NCI-H82 (cell line): ENCODE measurements around the gene AAMDC.

Experiments
- DNase-seq: peaks from one replicate; lab custom pipeline; 2025; lab: John Stamatoyannopoulos, UW

Gene AAMDC

GRCh38 chr11:77820565-77821348 is at the start of gene AAMDC, which contains the start of gene RSF1:
AAMDC (plus strand) TSS chr11:77821144; CDS start chr11:77842497, 21,353 bp downstream.
RSF1 (minus strand) TSS chr11:77820722; CDS start chr11:77820714, 8 bp downstream.
- peak; percentile 99 for DNase-seq

- no peak for DNase-seq
These were observed 45.0 kb upstream of the AAMDC start for GRCh38 chr11:77775936-77776335.

GRCh38 chr11:77776455-77776854 is 44.5 kb upstream of the AAMDC start:
- peak; percentile 12 for DNase-seq

- DNase-seq = no peak
These were observed 42.8 kb upstream of the AAMDC start for GRCh38 chr11:77778118-77778517.

GRCh38 chr11:77778549-77778948 is 42.4 kb upstream of the AAMDC start:
- no peak for DNase-seq

- no peak for DNase-seq
These were observed 41.0 kb upstream of the AAMDC start for GRCh38 chr11:77779935-77780334.

GRCh38 chr11:77783025-77783424 is 37.9 kb upstream of the AAMDC start:
- DNase-seq = no peak

GRCh38 chr11:77784572-77784971 is 36.4 kb upstream of the AAMDC start:
- DNase-seq = no peak

GRCh38 chr11:77789061-77789730 is 31.7 kb upstream of the AAMDC start:
- no peak for DNase-seq

- DNase-seq = no peak
These were observed 31.0 kb upstream of the AAMDC start for GRCh38 chr11:77789731-77790476.

- DNase-seq = no peak
These were observed 29.6 kb upstream of the AAMDC start for GRCh38 chr11:77791301-77791700.

GRCh38 chr11:77793972-77794371 is 27.0 kb upstream of the AAMDC start:
- no peak for DNase-seq

- DNase-seq = no peak
These were observed 21.6 kb upstream of the AAMDC start for GRCh38 chr11:77799338-77799737.

- no peak for DNase-seq
These were observed 20.5 kb upstream of the AAMDC start for GRCh38 chr11:77800449-77800848.

GRCh38 chr11:77801477-77801876 is 19.5 kb upstream of the AAMDC start:
- no peak for DNase-seq

- no peak for DNase-seq
These were observed 14.5 kb upstream of the AAMDC start for GRCh38 chr11:77806415-77806814.

- no peak for DNase-seq
These were observed 14.0 kb upstream of the AAMDC start for GRCh38 chr11:77806993-77807392.

GRCh38 chr11:77813256-77813655 is 7.7 kb upstream of the AAMDC start:
- no peak for DNase-seq

- no peak for DNase-seq
These were observed 6.1 kb upstream of the AAMDC start for GRCh38 chr11:77814848-77815247.

GRCh38 chr11:77815459-77815858 is 5.5 kb upstream of the AAMDC start:
- no peak for DNase-seq

GRCh38 chr11:77819411-77819920 is 1.5 kb upstream of the AAMDC start:
- DNase-seq = peak; percentile 85

GRCh38 chr11:77819921-77820564 is 901 bp upstream of the AAMDC start:
- peak; percentile 64 for DNase-seq
